Panc1 (cell line): Measurements from ENCODE around the gene C19orf47. TPM values are rescaled to one million over a fixed set of nuclear protein-coding genes. Genes with fewer than 3 reads are reported as not detected.

Source experiments
- ATAC-seq: fragments of 200-7000 bp; cut with Tn5 transposase; 2 replicates; pipeline ENCODE4 v1.9.1; 2020; ENCODE audit warnings: mild to moderate bottlenecking, moderate library complexity
- BruUV-seq: library from RNA; stranded (reverse); fragments of 400-500 nt; replicated peaks from 2 replicates; lab custom pipeline; 2021; lab: Mats Ljungman, UMichigan
- CTCF ChIA-PET: fragments of 300-600 bp; sonication (Branson Sonifier 250); formaldehyde crosslinking; loops from one replicate; lab custom pipeline; 2022; ENCODE audit warnings: antibody characterized with exemption; lab: Charles Lee
- POLR2A ChIA-PET: fragments of 300-600 bp; sonication (Branson Sonifier 250); formaldehyde crosslinking; loops from one replicate; lab custom pipeline; 2022; ENCODE audit warnings: antibody characterized with exemption; lab: Charles Lee
- DNase-seq: peaks from one replicate; pipeline ENCODE4 v3.0.0-alpha.2; 2010; ENCODE audit warnings: low read depth, low spot score
- H3K27ac ChIP-seq: 2 replicates; pipeline ENCODE4 v1.5.1; 2011; ENCODE audit warnings: mild to moderate bottlenecking, low read length, inconsistent platforms
- H3K27me3 ChIP-seq: fragments of 200-500 bp; sonication (Bioruptor generic); 2 replicates; pipeline ENCODE4 v1.6.0; 2014; ENCODE audit warnings: low read length, inconsistent platforms; ENCODE audit not compliant: control insufficient read depth, insufficient read depth
- H3K36me3 ChIP-seq: fragments of 200-500 bp; sonication (Bioruptor generic); 2 replicates; pipeline ENCODE4 v1.5.1; 2014; ENCODE audit warnings: inconsistent platforms, mild to moderate bottlenecking, low read length, moderate library complexity; ENCODE audit not compliant: control insufficient read depth, insufficient read depth
- H3K4me1 ChIP-seq: 2 replicates; pipeline ENCODE4 v1.5.1; 2011; ENCODE audit warnings: inconsistent platforms, mild to moderate bottlenecking, low read length, moderate library complexity; ENCODE audit not compliant: control insufficient read depth, insufficient read depth
- H3K4me3 ChIP-seq, 2 experiments: 2 replicates each; pipeline ENCODE4 v1.5.1; 2011 to 2012; ENCODE audit warnings: low read depth in 2 of 2, low read length in 2 of 2, mild to moderate bottlenecking in 2 of 2, inconsistent platforms in 1 of 2, moderate library complexity in 1 of 2
- H3K9me3 ChIP-seq: fragments of 200-500 bp; sonication (Bioruptor generic); 2 replicates; pipeline ENCODE4 v1.5.1; 2014; ENCODE audit warnings: low read depth, mild to moderate bottlenecking, inconsistent platforms, low read length, moderate library complexity; ENCODE audit not compliant: control insufficient read depth, insufficient read depth
- CTCF ChIP-seq: fragments of 450-650 bp; IDR thresholded peaks from 2 replicates; pipeline ENCODE4 v1.5.1; 2017; ENCODE audit warnings: mild to moderate bottlenecking
- POLR2AphosphoS5 ChIP-seq: IDR thresholded peaks from 2 replicates; pipeline ENCODE4 v1.6.1; 2012; ENCODE audit warnings: mild to moderate bottlenecking, low read depth, low read length, moderate library complexity
- REST ChIP-seq, 2 experiments: IDR thresholded peaks; 2 replicates each; pipeline ENCODE4 v1.6.1; 2011 to 2012; ENCODE audit warnings: low read depth in 2 of 2, control low read depth in 1 of 2, low read length in 1 of 2, mild to moderate bottlenecking in 1 of 2, moderate library complexity in 1 of 2; ENCODE audit not compliant: insufficient read depth in 1 of 2
- SIN3A ChIP-seq: IDR thresholded peaks from 2 replicates; pipeline ENCODE4 v1.6.1; 2012; ENCODE audit warnings: low read depth, mild to moderate bottlenecking, low read length, moderate library complexity, borderline replicate concordance; ENCODE audit not compliant: insufficient read depth
- TCF7L2 ChIP-seq: IDR thresholded peaks from 2 replicates; pipeline ENCODE4 v1.6.1; 2011; ENCODE audit warnings: mild to moderate bottlenecking, low read depth, low read length, inconsistent platforms
- in situ Hi-C: cut with HindIII; loops from 2 replicates; pipeline ENCODE4 v1.10.0; 2016; ENCODE audit warnings: low sequenced_read_pairs, low pct_unique_long_range_greater_than_20kb
- intact Hi-C: fragments of 100-400 bp; cut with micrococcal nuclease; formaldehyde crosslinking; loops from one replicate; pipeline ENCODE4 v1.10.0; 2022; ENCODE audit not compliant: unreplicated experiment
- total RNA-seq: library from RNA; stranded (reverse); gene quantifications from one replicate; pipeline ENCODE4 v1.2.1, GENCODE V29; 2021; ENCODE audit not compliant: unreplicated experiment

Gene C19orf47
- total RNA-seq, 1 experiment from 2014 or later = 29.0 TPM

- ATAC-seq (no peak), DNase-seq (no peak)
- TF ChIP-seq TCF7L2 = no peak
- no peak for TF ChIP-seq REST (IDR thresholded peaks at IDR 0.05; ENCODE audit: insufficient read depth in 1 of 2, low read depth in 2 of 2, low read length in 1 of 2)
- no peak for TF ChIP-seq SIN3A
- no peak for TF ChIP-seq POLR2AphosphoS5
- TF ChIP-seq CTCF = no peak
- intact Hi-C loops (no loop called here), in situ Hi-C loops (no loop called here)
- Histone ChIP-seq H3K4me1 (no peaks in the 10 kb centered on the region), H3K27me3 (no peaks in the 10 kb centered on the region), H3K9me3 (no peaks in the 10 kb centered on the region), H3K36me3 (no peaks in the 10 kb centered on the region), H3K4me3 (no peak overlapping the region), H3K27ac (no peak overlapping the region)
- CTCF ChIA-PET = no interaction called here
- BruUV-seq = no TSS peak
- POLR2A ChIA-PET = no interaction called here
Observed at GRCh38 chr19:40369797-40370196, 21.6 kb upstream of the C19orf47 start.

GRCh38 chr19:40367577-40368434 lies 19.6 kb upstream of the C19orf47 start:
- H3K27ac ChIP-seq = no peak overlapping the region
- ATAC-seq (no peak), DNase-seq (no peak)
- H3K9me3 ChIP-seq = no peaks in the 10 kb centered on the region
- BruUV-seq = no TSS peak
- H3K36me3 ChIP-seq = no peaks in the 10 kb centered on the region
- no peak for TF ChIP-seq POLR2AphosphoS5
- TF ChIP-seq SIN3A = no peak
- TF ChIP-seq CTCF = no peak
- no peak for TF ChIP-seq TCF7L2
- no peak for TF ChIP-seq REST (IDR thresholded peaks at IDR 0.05; ENCODE audit: insufficient read depth in 1 of 2, low read depth in 2 of 2, low read length in 1 of 2)
- no peak overlapping the region for H3K4me3 ChIP-seq
- no peaks in the 10 kb centered on the region for H3K27me3 ChIP-seq
- intact Hi-C loops = no loop called here
- ChIA-PET POLR2A (no interaction called here), CTCF (interaction anchor here (0.6 kb wide), 1 partner anchor 14 kb away, joined by 7 read pairs; no protein-coding TSS in a partner anchor)
- in situ Hi-C loops = no loop called here
- H3K4me1 ChIP-seq = peaks cover 3% of the 10 kb centered on the region; the same call in 1 of the 2 replicates
